ENCODE measurements around the gene SORBS1.

The SORBS1 gene

DNA sequence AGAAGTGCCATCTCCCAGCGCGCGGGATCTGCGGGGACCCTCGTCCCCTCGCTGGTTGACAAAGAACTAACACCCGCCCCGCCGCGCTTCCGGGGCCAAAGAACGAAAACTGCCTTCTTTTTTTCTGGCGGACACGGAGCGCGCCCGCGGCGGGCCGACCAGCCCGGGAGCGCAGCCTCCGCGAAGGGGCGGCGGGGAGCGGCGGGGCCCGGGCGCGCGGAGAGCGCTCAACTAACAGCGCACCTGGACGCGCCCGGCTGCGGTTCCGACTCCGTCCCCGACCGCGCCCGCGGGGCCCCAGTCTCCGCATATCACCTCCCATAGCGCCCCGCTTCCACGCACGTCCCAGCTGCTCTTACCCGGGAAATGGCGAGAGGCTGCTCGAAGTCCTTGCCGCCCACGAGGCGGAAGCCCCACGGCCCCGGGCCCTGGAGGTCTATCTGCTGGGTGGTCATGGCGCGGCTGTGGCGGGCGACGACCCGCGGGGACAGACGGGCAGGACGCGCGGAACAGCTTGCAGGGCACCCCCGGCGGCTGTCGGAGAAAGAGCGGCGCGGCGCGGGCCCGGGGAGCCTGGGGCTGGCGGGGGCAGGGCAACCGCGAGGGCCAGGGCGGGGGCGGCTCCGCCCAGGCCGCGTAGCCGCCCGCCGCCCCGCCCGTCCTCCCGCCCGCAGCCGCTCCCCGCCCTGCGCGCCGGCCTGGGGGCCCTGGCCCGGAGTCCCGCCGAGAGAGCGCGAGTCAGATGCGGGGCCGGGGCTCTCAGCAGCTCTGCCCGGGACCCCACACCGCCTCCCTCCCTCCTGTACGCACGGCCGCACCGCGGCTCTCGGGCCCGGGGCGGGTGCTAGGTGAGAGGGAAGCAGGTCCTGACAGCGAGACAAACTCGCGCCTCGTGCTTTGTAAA lies 270.5 kb downstream of the SORBS1 start, which contains the start of gene PDLIM1:
Gene PDLIM1, minus strand, starts transcription at position 543 of the 904 bp plus-strand sequence. Its CDS starts 88 bp downstream, at position 455.
- TF ChIP-seq, protein P1, sequence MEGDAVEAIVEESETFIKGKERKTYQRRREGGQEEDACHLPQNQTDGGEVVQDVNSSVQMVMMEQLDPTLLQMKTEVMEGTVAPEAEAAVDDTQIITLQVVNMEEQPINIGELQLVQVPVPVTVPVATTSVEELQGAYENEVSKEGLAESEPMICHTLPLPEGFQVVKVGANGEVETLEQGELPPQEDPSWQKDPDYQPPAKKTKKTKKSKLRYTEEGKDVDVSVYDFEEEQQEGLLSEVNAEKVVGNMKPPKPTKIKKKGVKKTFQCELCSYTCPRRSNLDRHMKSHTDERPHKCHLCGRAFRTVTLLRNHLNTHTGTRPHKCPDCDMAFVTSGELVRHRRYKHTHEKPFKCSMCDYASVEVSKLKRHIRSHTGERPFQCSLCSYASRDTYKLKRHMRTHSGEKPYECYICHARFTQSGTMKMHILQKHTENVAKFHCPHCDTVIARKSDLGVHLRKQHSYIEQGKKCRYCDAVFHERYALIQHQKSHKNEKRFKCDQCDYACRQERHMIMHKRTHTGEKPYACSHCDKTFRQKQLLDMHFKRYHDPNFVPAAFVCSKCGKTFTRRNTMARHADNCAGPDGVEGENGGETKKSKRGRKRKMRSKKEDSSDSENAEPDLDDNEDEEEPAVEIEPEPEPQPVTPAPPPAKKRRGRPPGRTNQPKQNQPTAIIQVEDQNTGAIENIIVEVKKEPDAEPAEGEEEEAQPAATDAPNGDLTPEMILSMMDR (IDR thresholded peaks at IDR 0.05; ENCODE audit: poor library complexity, severe bottlenecking) = peak; percentile 27
- DNase-seq (ENCODE audit: low spot score) = no peak
- peaks cover 36% of the 10 kb centered on the region for H3K4me1 ChIP-seq (ENCODE audit: insufficient read depth, poor library complexity, severe bottlenecking)
- peak within 1 kb of the TSS; percentile 97 for H3K4me3 ChIP-seq (ENCODE audit: severe bottlenecking)
- peak; percentile 69 for ATAC-seq (ENCODE audit: low read depth)
- H3K9me3 ChIP-seq (ENCODE audit: severe bottlenecking) = no peaks in the 10 kb centered on the region
- H3K36me3 ChIP-seq (ENCODE audit: low read depth) = peaks cover 35% of the 10 kb centered on the region
- no peaks in the 10 kb centered on the region for H3K27me3 ChIP-seq (ENCODE audit: insufficient read depth, poor library complexity, severe bottlenecking)
- H3K27ac ChIP-seq (ENCODE audit: poor library complexity, severe bottlenecking) = peak within 1 kb of the TSS; percentile 74

DNA sequence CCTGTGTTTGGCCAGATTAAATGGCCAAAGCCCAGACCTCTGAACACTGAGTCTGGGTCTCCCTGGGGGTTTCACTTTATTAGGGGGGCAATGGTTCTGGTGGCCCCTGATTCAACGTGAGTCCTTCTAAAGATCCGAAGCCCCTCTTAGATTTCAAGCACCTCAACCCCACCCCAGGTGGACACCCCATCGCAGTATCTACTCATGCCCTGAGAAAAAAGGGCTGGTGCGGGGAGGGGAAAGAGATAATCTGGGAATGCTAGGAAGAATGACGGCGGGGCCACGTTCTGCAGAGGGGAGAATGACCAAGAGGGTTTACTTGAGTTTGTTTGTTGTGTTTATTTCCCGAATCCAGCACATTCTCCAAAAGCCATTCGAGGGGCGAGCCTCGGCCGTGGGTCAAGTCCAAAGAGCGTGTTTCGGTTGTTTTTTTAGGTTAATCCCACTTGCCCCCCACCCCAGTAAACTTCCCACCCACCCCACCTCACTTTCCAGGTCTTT lies 271.2 kb downstream of the SORBS1 start:
- ATAC-seq (ENCODE audit: low read depth) (no peak), DNase-seq (ENCODE audit: low spot score) (no peak)
- H3K27me3 ChIP-seq (ENCODE audit: insufficient read depth, poor library complexity, severe bottlenecking) = no peaks in the 10 kb centered on the region
- H3K4me3 ChIP-seq (ENCODE audit: severe bottlenecking) = peak overlapping the region; percentile 97
- peaks cover 40% of the 10 kb centered on the region for H3K36me3 ChIP-seq (ENCODE audit: low read depth)
- H3K27ac ChIP-seq (ENCODE audit: poor library complexity, severe bottlenecking) = peak overlapping the region; percentile 74
- TF ChIP-seq, protein P1 (IDR thresholded peaks at IDR 0.05; ENCODE audit: poor library complexity, severe bottlenecking) = peak; percentile 0
- peaks cover 36% of the 10 kb centered on the region for H3K4me1 ChIP-seq (ENCODE audit: insufficient read depth, poor library complexity, severe bottlenecking)
- no peaks in the 10 kb centered on the region for H3K9me3 ChIP-seq (ENCODE audit: severe bottlenecking)

DNA sequence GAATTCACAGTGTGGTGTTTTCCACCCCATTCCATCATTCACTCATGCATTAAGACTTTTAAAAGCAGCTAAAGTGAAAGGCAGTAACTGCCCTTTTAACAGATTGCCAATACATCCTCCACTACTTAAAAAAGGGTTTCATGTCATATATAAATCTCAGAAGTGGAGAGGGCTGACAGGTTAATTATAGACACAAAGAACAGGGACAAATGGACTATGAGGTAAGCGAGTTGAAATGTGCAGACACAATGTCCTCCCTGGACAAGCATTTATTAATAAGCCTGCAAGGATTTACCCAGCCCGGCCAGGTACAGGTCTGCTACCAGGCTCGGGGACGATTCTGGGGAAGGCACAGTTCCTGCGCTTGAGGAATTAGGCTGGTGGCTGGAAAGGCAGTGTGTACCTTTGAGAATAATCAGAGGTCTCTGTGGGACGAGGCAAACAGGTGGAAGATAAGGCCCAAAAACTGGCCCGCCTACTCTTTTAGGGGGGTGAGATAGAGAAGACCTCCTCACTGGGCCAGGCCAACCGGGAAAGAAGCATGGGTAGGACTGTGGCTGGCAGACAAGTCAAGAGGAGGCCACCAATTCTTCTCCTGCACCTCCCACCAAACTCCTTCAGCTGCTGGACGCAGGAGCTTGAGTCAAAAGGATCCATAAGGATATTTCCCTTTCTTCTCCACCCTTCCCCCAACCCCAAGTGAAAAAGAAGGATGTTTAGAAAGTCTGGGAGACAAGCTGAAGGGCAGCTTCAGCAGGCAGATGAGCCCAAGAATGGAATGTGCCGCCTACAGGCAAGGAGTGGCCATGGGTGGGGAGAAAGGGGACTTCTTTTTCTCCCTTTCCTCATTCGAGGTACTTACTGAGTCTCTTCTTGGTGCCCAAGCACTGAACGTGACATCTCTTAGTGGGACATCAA lies 271.9 kb downstream of the SORBS1 start:
- Histone ChIP-seq H3K27ac (ENCODE audit: poor library complexity, severe bottlenecking) (peak overlapping the region; percentile 74), H3K4me3 (ENCODE audit: severe bottlenecking) (peak overlapping the region; percentile 97), H3K36me3 (ENCODE audit: low read depth) (peaks cover 40% of the 10 kb centered on the region), H3K27me3 (ENCODE audit: insufficient read depth, poor library complexity, severe bottlenecking) (no peaks in the 10 kb centered on the region), H3K4me1 (ENCODE audit: insufficient read depth, poor library complexity, severe bottlenecking) (peaks cover 31% of the 10 kb centered on the region), H3K9me3 (ENCODE audit: severe bottlenecking) (no peaks in the 10 kb centered on the region)
- DNase-seq (ENCODE audit: low spot score) (no peak), ATAC-seq (ENCODE audit: low read depth) (peak; percentile 58)
- TF ChIP-seq, protein P1 (IDR thresholded peaks at IDR 0.05; ENCODE audit: poor library complexity, severe bottlenecking) = peak; percentile 38

DNA sequence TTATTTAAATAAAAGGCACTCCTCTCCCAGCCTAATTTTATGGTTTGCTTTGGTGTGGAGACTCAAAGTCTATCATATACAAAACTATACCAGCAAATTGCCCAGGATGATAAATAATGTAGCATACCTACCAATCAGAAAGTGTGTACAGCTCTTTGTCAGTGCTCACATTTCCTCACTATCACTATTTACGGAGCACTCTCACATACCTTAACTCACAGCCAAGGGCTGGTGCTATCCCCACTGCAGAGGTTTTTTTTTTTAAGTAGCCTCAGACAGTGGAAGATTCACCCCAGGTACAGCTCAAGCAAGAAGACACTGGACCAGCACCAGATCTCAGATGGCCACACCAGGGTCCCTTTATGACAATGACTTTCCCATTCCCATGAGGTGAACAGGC lies 272.9 kb downstream of the SORBS1 start:
- H3K36me3 ChIP-seq (ENCODE audit: low read depth) = peaks cover 44% of the 10 kb centered on the region
- peak overlapping the region; percentile 97 for H3K4me3 ChIP-seq (ENCODE audit: severe bottlenecking)
- TF ChIP-seq, protein P1 (IDR thresholded peaks at IDR 0.05; ENCODE audit: poor library complexity, severe bottlenecking) = no peak
- peaks cover 31% of the 10 kb centered on the region for H3K4me1 ChIP-seq (ENCODE audit: insufficient read depth, poor library complexity, severe bottlenecking)
- H3K9me3 ChIP-seq (ENCODE audit: severe bottlenecking) = no peaks in the 10 kb centered on the region
- H3K27me3 ChIP-seq (ENCODE audit: insufficient read depth, poor library complexity, severe bottlenecking) = no peaks in the 10 kb centered on the region
- no peak for DNase-seq (ENCODE audit: low spot score)
- ATAC-seq (ENCODE audit: low read depth) = no peak
- H3K27ac ChIP-seq (ENCODE audit: poor library complexity, severe bottlenecking) = peak overlapping the region; percentile 74

Measured in RWPE2 (cell line).